Activated CD4-positive, alpha-beta T cell treated with anti-CD3 and anti-CD28 coated beads for 36 hours (primary cell): Measurements from ENCODE around the gene FAM110D. TPM values are rescaled to one million over a fixed set of nuclear protein-coding genes. Genes with fewer than 3 reads are reported as not detected.
A peak's percentile ranks its signal among the peaks of the same experiment; 100 is the strongest.

Experiments used
- ATAC-seq: fragments of 200-7000 bp; cut with Tn5 transposase; one replicate; pipeline ENCODE4 v1.10.0; 2021; ENCODE audit warnings: mild to moderate bottlenecking, moderate library complexity
- CTCF ChIA-PET: fragments of 350-600 bp; sonication (Branson Sonifier 250); formaldehyde crosslinking; loops from one replicate; lab custom pipeline; 2021; ENCODE audit warnings: antibody characterized with exemption; lab: Charles Lee
- POLR2A ChIA-PET: fragments of 350-600 bp; sonication (Branson Sonifier 250); formaldehyde crosslinking; loops from one replicate; lab custom pipeline; 2021; ENCODE audit warnings: antibody characterized with exemption, inconsistent platforms; lab: Charles Lee
- DNase-seq: peaks from one replicate; pipeline ENCODE4 v3.0.0-alpha.2; 2020
- H3K27ac Mint-ChIP-seq: one replicate; pipeline ENCODE4 v1.8.0; 2021; ENCODE audit warnings: mixed read lengths
- H3K27me3 Mint-ChIP-seq: one replicate; pipeline ENCODE4 v1.8.0; 2021; ENCODE audit warnings: mixed read lengths
- H3K36me3 Mint-ChIP-seq: one replicate; pipeline ENCODE4 v1.8.0; 2021; ENCODE audit warnings: low read depth, mixed read lengths
- H3K4me1 Mint-ChIP-seq: one replicate; pipeline ENCODE4 v1.8.0; 2021; ENCODE audit warnings: mixed read lengths
- H3K4me3 Mint-ChIP-seq: one replicate; pipeline ENCODE4 v1.8.0; 2021; ENCODE audit warnings: mild to moderate bottlenecking, moderate library complexity, mixed read lengths
- H3K9me3 Mint-ChIP-seq: one replicate; pipeline ENCODE4 v1.8.0; 2021; ENCODE audit warnings: low read depth, mixed read lengths
- intact Hi-C, 2 experiments: fragments of 100-400 bp; cut with DNase I in 1 of 2; cut with micrococcal nuclease in 1 of 2; formaldehyde crosslinking; loops; one replicate each; pipeline versions ENCODE4 v1.14.2 to v1.15.1; 2022 to 2024; cut with DNase I, micrococcal nuclease
- total RNA-seq, 2 experiments: library from RNA; stranded (reverse); gene quantifications; one replicate each; pipeline ENCODE4 v1.2.3, GENCODE V29; 2021

Gene FAM110D
- total RNA-seq, 2 experiments from 2014 or later = not detected

GRCh38 chr1:26121854-26122773, 36.8 kb upstream of the FAM110D start:
- DNase-seq (no peak), ATAC-seq (no peak)
- Mint-ChIP-seq H3K27ac (peak overlapping the region; percentile 34), H3K4me3 (no peak overlapping the region), H3K27me3 (no peaks in the 10 kb centered on the region), H3K9me3 (no peaks in the 10 kb centered on the region), H3K36me3 (peaks cover 18% of the 10 kb centered on the region), H3K4me1 (peaks cover 51% of the 10 kb centered on the region)
- ChIA-PET POLR2A (no interaction called here), CTCF (interaction anchor here (0.8 to 11.1 kb wide), 14 partner anchors 8 to 201 kb away, joined by 3 to 134 read pairs (median 4); partner anchors contain the start of genes CEP85 and ZNF593)
- intact Hi-C loops = no loop called here

GRCh38 chr1:26122988-26123973, 35.6 kb upstream of the FAM110D start:
- DNase-seq = peak; percentile 27
- POLR2A ChIA-PET = interaction anchor here (0.5 to 1.0 kb wide), 2 partner anchors 8 to 12 kb away, joined by 3 to 5 read pairs; partner anchors contain the start of gene PDIK1L
- peak; percentile 68 for ATAC-seq
- CTCF ChIA-PET = interaction anchor here (0.6 to 11.1 kb wide), 13 partner anchors 10 to 1602 kb away, joined by 3 to 134 read pairs (median 3); partner anchors contain the start of genes CEP85 and ZNF593OS
- peaks cover 62% of the 10 kb centered on the region for H3K4me1 Mint-ChIP-seq
- intact Hi-C loops = no loop called here
- H3K36me3 Mint-ChIP-seq = peaks cover 14% of the 10 kb centered on the region
- H3K27ac Mint-ChIP-seq = peak overlapping the region; percentile 48
- no peaks in the 10 kb centered on the region for H3K27me3 Mint-ChIP-seq
- H3K4me3 Mint-ChIP-seq = no peak overlapping the region
- H3K9me3 Mint-ChIP-seq = no peaks in the 10 kb centered on the region

GRCh38 chr1:26124418-26125331, 34.2 kb upstream of the FAM110D start:
- ATAC-seq (no peak), DNase-seq (no peak)
- ChIA-PET POLR2A (no interaction called here), CTCF (interaction anchor here (0.6 to 11.1 kb wide), 7 partner anchors 12 to 1601 kb away, joined by 3 to 134 read pairs (median 4); partner anchors contain the start of gene ZNF593)
- Mint-ChIP-seq H3K4me3 (no peak overlapping the region), H3K36me3 (peaks cover 14% of the 10 kb centered on the region), H3K27me3 (no peaks in the 10 kb centered on the region), H3K4me1 (peaks cover 58% of the 10 kb centered on the region), H3K9me3 (no peaks in the 10 kb centered on the region), H3K27ac (no peak overlapping the region)
- intact Hi-C loops = loop anchor here in 1 of 2 experiments (5.0 kb wide), 1 partner anchor 692 kb away; the partner anchor contains the start of gene MACO1

GRCh38 chr1:26125382-26125781, 33.5 kb upstream of the FAM110D start:
- ChIA-PET CTCF (interaction anchor here (0.6 to 11.1 kb wide), 9 partner anchors 14 to 230 kb away, joined by 3 to 134 read pairs (median 4); partner anchors contain the start of gene ZNF593), POLR2A (no interaction called here)
- DNase-seq = no peak
- Mint-ChIP-seq H3K36me3 (peaks cover 10% of the 10 kb centered on the region), H3K27me3 (no peaks in the 10 kb centered on the region), H3K4me1 (peaks cover 51% of the 10 kb centered on the region), H3K27ac (peak overlapping the region; percentile 86), H3K4me3 (no peak overlapping the region), H3K9me3 (no peaks in the 10 kb centered on the region)
- intact Hi-C loops = loop anchor here in 1 of 2 experiments (5.0 kb wide), 1 partner anchor 693 kb away; the partner anchor contains the start of gene MACO1
- ATAC-seq = no peak

GRCh38 chr1:26125946-26126320, 32.9 kb upstream of the FAM110D start:
- ATAC-seq = no peak
- Mint-ChIP-seq H3K36me3 (peaks cover 10% of the 10 kb centered on the region), H3K4me3 (peak overlapping the region; percentile 58), H3K27me3 (no peaks in the 10 kb centered on the region), H3K4me1 (peaks cover 51% of the 10 kb centered on the region), H3K27ac (peak overlapping the region; percentile 86), H3K9me3 (no peaks in the 10 kb centered on the region)
- POLR2A ChIA-PET = interaction anchor here (0.6 to 1.0 kb wide), 7 partner anchors 13 to 1642 kb away, joined by 3 to 6 read pairs (median 3); partner anchors contain the start of gene GPATCH3
- CTCF ChIA-PET = interaction anchor here (0.9 to 11.1 kb wide), 10 partner anchors 13 to 230 kb away, joined by 3 to 134 read pairs (median 4); no protein-coding TSS in a partner anchor
- intact Hi-C loops = loop anchor here (1.0 to 5.0 kb wide), 4 partner anchors 14 to 694 kb away; partner anchors contain the start of genes MACO1 (in 1 of the 2) and PDIK1L (in 1 of the 2)
- DNase-seq = no peak

- Mint-ChIP-seq H3K27ac (peak overlapping the region; percentile 86), H3K4me3 (peak overlapping the region; percentile 58), H3K36me3 (peaks cover 10% of the 10 kb centered on the region), H3K27me3 (no peaks in the 10 kb centered on the region), H3K9me3 (no peaks in the 10 kb centered on the region), H3K4me1 (peaks cover 51% of the 10 kb centered on the region)
- intact Hi-C loops = loop anchor here (1.0 to 5.0 kb wide), 4 partner anchors 14 to 694 kb away; partner anchors contain the start of genes MACO1 (in 1 of the 2) and PDIK1L (in 1 of the 2)
- CTCF ChIA-PET = interaction anchor here (0.6 to 11.1 kb wide), 15 partner anchors 8 to 231 kb away, joined by 3 to 134 read pairs (median 4); no protein-coding TSS in a partner anchor
- POLR2A ChIA-PET = interaction anchor here (0.6 to 1.0 kb wide), 8 partner anchors 12 to 1643 kb away, joined by 3 to 6 read pairs (median 3); partner anchors contain the start of gene GPATCH3
- DNase-seq (peak; percentile 52), ATAC-seq (peak; percentile 88)
Observed at GRCh38 chr1:26126321-26127084, 32.4 kb upstream of the FAM110D start.

- ChIA-PET CTCF (interaction anchor here (0.6 to 11.1 kb wide), 10 partner anchors 9 to 194 kb away, joined by 3 to 134 read pairs (median 4); no protein-coding TSS in a partner anchor), POLR2A (interaction anchor here (0.8 kb wide), 1 partner anchor 59 kb away, joined by 3 read pairs; no protein-coding TSS in a partner anchor)
- H3K27ac Mint-ChIP-seq = peak overlapping the region; percentile 79
- no peaks in the 10 kb centered on the region for H3K27me3 Mint-ChIP-seq
- ATAC-seq = peak; percentile 25
- H3K9me3 Mint-ChIP-seq = no peaks in the 10 kb centered on the region
- DNase-seq = peak; percentile 29
- intact Hi-C loops = loop anchor here in 1 of 2 experiments (5.0 kb wide), 1 partner anchor 695 kb away; the partner anchor contains the start of gene MACO1
- H3K4me1 Mint-ChIP-seq = peaks cover 52% of the 10 kb centered on the region
- H3K36me3 Mint-ChIP-seq = peaks cover 4% of the 10 kb centered on the region
- H3K4me3 Mint-ChIP-seq = peak overlapping the region; percentile 58
Observed at GRCh38 chr1:26127235-26128163, 31.4 kb upstream of the FAM110D start.

- H3K4me1 Mint-ChIP-seq = peaks cover 37% of the 10 kb centered on the region
- intact Hi-C loops = loop anchor here in 1 of 2 experiments (5.0 kb wide), 1 partner anchor 697 kb away; the partner anchor contains the start of gene MACO1
- H3K27ac Mint-ChIP-seq = no peak overlapping the region
- no peaks in the 10 kb centered on the region for H3K27me3 Mint-ChIP-seq
- no peak for ATAC-seq
- ChIA-PET POLR2A (no interaction called here), CTCF (interaction anchor here (0.6 to 11.1 kb wide), 7 partner anchors 8 to 1984 kb away, joined by 3 to 134 read pairs (median 3); no protein-coding TSS in a partner anchor)
- no peaks in the 10 kb centered on the region for H3K36me3 Mint-ChIP-seq
- H3K4me3 Mint-ChIP-seq = no peak overlapping the region
- no peaks in the 10 kb centered on the region for H3K9me3 Mint-ChIP-seq
- DNase-seq = no peak
Observed at GRCh38 chr1:26129778-26130177, 29.1 kb upstream of the FAM110D start.
